Ishikawa (cell line): ENCODE data around the gene BIN1.

Experiments
- CEBPB ChIP-seq: IDR thresholded peaks from 2 replicates; pipeline ENCODE4 v1.6.1; 2012
- CREB1 ChIP-seq: IDR thresholded peaks from 2 replicates; pipeline ENCODE4 v1.6.1; 2012; ENCODE audit warnings: low read depth
- EGR1 ChIP-seq: IDR thresholded peaks from 2 replicates; pipeline ENCODE4 v1.6.1; 2012
- EP300 ChIP-seq: IDR thresholded peaks from 2 replicates; pipeline ENCODE4 v1.6.1; 2012; ENCODE audit warnings: borderline replicate concordance
- FOXM1 ChIP-seq: IDR thresholded peaks from 2 replicates; pipeline ENCODE4 v1.6.1; 2012; ENCODE audit warnings: low read depth, borderline replicate concordance
- NFIC ChIP-seq: IDR thresholded peaks from 2 replicates; pipeline ENCODE4 v1.6.1; 2012
- RAD21 ChIP-seq: IDR thresholded peaks from 2 replicates; pipeline ENCODE4 v1.6.1; 2012; ENCODE audit warnings: low read depth
- REST ChIP-seq: IDR thresholded peaks from 2 replicates; pipeline ENCODE4 v1.6.1; 2012; ENCODE audit warnings: low read depth, mild to moderate bottlenecking
- TAF1 ChIP-seq: IDR thresholded peaks from 2 replicates; pipeline ENCODE4 v1.6.1; 2012; ENCODE audit warnings: low read depth, mild to moderate bottlenecking
- TCF12 ChIP-seq: IDR thresholded peaks from 2 replicates; pipeline ENCODE4 v1.6.1; 2012; ENCODE audit warnings: low read depth
- TEAD4 ChIP-seq: IDR thresholded peaks from 2 replicates; pipeline ENCODE4 v1.6.1; 2012
- USF1 ChIP-seq: IDR thresholded peaks from 2 replicates; pipeline ENCODE4 v1.6.1; 2012
- YY1 ChIP-seq: IDR thresholded peaks from 2 replicates; pipeline ENCODE4 v1.6.1; 2012; ENCODE audit warnings: low read depth
- ZBTB7A ChIP-seq: IDR thresholded peaks from 2 replicates; pipeline ENCODE4 v1.6.1; 2012; ENCODE audit warnings: low read depth
- TF ChIP-seq, protein P1 (sequence below): IDR thresholded peaks from 2 replicates; pipeline ENCODE4 v1.6.1; 2012

Gene BIN1

DNA sequence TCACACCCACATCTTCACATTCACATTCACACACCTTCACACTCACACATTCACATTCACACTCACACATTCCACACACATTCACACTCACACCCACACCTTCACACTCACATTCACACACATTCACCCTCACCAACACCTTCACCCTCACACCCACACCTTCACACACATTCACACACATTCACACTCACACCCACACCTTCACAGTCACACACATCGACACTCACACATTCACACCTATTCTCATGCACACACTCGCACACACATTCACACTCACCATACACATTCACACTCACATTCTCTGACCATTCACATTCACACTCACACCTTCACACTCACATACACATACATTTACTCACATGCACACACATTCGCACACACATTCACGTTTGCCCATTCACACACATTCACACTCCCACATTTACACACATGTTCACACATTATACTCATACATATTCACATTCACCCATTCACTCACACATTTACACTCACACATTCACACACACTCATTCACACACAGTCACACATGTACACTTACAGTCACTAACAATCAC is 62.7 kb downstream of the BIN1 start:
- TF ChIP-seq CREB1 (no peak), TEAD4 (no peak)

- TF ChIP-seq YY1 = no peak
- no peak for TF ChIP-seq EGR1
- no peak for TF ChIP-seq TAF1
- no peak for TF ChIP-seq USF1
- TF ChIP-seq TEAD4 = no peak
- TF ChIP-seq RAD21 = no peak
- no peak for TF ChIP-seq REST
- no peak for TF ChIP-seq CEBPB
- no peak for TF ChIP-seq TCF12
- TF ChIP-seq, protein P1, sequence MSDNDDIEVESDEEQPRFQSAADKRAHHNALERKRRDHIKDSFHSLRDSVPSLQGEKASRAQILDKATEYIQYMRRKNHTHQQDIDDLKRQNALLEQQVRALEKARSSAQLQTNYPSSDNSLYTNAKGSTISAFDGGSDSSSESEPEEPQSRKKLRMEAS = no peak
- no peak for TF ChIP-seq EP300
- no peak for TF ChIP-seq NFIC
- no peak for TF ChIP-seq ZBTB7A
- no peak for TF ChIP-seq FOXM1
- TF ChIP-seq CREB1 = no peak
Observed at GRCh38 chr2:127043367-127044164, 63.4 kb downstream of the BIN1 start.

DNA sequence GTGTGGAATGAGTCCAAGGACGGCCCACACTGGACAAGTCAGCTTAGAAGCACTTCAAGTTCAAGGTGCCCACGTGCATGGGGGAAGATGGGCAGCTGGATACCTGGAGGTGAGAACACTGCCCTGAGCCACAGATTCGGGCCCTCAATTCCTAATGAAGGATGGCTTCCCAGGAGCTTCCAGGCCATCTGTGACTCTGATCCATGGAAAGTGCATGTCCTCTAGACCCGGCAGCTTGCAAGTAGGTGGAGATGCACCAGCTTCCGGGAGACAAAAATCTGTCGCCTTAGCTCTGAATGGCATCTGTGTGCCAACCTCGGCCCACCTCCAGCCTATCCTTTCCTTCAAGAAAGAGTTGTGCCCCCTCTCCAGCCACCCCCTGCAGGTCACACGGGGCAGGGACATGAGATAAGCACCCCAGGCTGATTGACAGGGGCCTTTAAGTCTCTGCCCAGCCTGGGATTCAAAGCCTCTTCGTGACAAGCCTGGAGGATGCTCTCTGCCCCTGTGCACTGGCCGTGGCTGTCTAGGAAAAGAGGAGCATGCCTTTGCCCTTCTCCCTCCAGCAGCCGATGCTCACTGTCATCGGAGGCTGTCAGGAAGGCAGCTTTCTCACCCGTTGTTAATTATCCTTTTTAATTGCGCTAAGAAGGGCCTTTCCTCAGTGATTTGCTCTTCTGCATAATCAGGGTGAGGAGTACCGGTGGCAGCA is 65.5 kb downstream of the BIN1 start:
- TF ChIP-seq USF1 (no peak), TCF12 (no peak), EGR1 (no peak), EP300 (no peak), TEAD4 (no peak), RAD21 (no peak), YY1 (no peak), NFIC (no peak), TAF1 (no peak), CREB1 (no peak), ZBTB7A (no peak), REST (no peak), CEBPB (no peak), FOXM1 (no peak)
- TF ChIP-seq, protein P1 = no peak

DNA sequence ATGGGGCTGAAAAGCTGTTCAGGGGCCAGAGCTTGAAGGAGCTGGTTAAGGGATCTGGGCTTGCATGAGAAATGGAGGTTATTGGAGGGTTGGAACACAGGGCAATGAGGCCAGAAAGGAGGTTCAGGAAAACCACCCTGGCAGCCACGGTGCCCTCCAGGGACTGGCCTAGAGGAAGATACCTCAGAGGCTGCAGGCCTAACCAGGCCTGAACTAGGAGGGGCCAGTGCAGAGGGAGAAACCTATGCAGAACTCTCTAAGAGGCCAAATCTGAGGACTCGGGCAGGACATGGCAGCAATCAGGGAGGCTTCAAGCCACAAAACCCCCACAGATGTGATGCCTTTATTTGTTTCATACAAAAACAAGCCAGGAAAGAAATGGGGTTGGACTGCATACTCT is 66.8 kb downstream of the BIN1 start:
- TF ChIP-seq, protein P1 = no peak
- no peak for TF ChIP-seq USF1
- no peak for TF ChIP-seq ZBTB7A
- TF ChIP-seq EGR1 = no peak
- TF ChIP-seq FOXM1 = no peak
- no peak for TF ChIP-seq REST
- no peak for TF ChIP-seq NFIC
- no peak for TF ChIP-seq EP300
- no peak for TF ChIP-seq TCF12
- TF ChIP-seq TEAD4 = no peak
- no peak for TF ChIP-seq CREB1
- no peak for TF ChIP-seq TAF1
- TF ChIP-seq YY1 = no peak
- TF ChIP-seq RAD21 = no peak
- TF ChIP-seq CEBPB = no peak
